Tibial artery (tissue), 4 donors: ENCODE data around the gene HOXB1.

Experiments used
- DNase-seq, 2 donors: peaks; one replicate each; pipeline ENCODE4 v3.0.0-alpha.2; 2019
- H3K27ac ChIP-seq, 2 donors: fragments of 200-600 bp; sonication (generic) in 1 of 2; 1 replicate in 1 of 2; 2 replicates in 1 of 2; pipeline ENCODE4 v1.5.1; 2018 to 2019; ENCODE audit warnings: mild to moderate bottlenecking in 1 of 2
- H3K27me3 ChIP-seq, 2 donors: fragments of 200-600 bp; sonication (generic) in 1 of 2; one replicate each; pipeline versions ENCODE4 v1.5.1 to v1.6.0; 2016 to 2019
- H3K36me3 ChIP-seq, 3 donors: fragments of 200-600 bp; sonication (generic) in 2 of 3; one replicate each; pipeline ENCODE4 v1.5.1; 2016 to 2019; ENCODE audit warnings: mild to moderate bottlenecking in 2 of 3
- H3K4me1 ChIP-seq, 4 donors: fragments of 200-600 bp; sonication (generic) in 2 of 4; 1 replicate in 3 of 4; 2 replicates in 1 of 4; pipeline ENCODE4 v1.5.1; 2016 to 2019
- H3K4me3 ChIP-seq, 2 donors: fragments of 200-600 bp; sonication (generic) in 1 of 2; 1 replicate in 1 of 2; 2 replicates in 1 of 2; pipeline ENCODE4 v1.5.1; 2018 to 2019; ENCODE audit warnings: mild to moderate bottlenecking in 2 of 2
- H3K9me3 ChIP-seq, 3 donors: fragments of 200-600 bp; sonication (generic) in 1 of 3; one replicate each; pipeline ENCODE4 v1.5.1; 2016 to 2019
- CTCF ChIP-seq, 2 experiments: fragments of 200-600 bp in 1 of 2; fragments of 450-650 bp in 1 of 2; IDR thresholded peaks; one replicate each; pipeline ENCODE4 v1.5.1; 2017 to 2019; ENCODE audit warnings: antibody characterized with exemption in 2 of 2, mild to moderate bottlenecking in 1 of 2, moderate library complexity in 1 of 2
- intact Hi-C: fragments of 100-400 bp; cut with DNase I; formaldehyde crosslinking; loops from one replicate; pipeline ENCODE4 v1.15.0; 2023; ENCODE audit warnings: low total_unique reads

HOXB1 gene

DNA sequence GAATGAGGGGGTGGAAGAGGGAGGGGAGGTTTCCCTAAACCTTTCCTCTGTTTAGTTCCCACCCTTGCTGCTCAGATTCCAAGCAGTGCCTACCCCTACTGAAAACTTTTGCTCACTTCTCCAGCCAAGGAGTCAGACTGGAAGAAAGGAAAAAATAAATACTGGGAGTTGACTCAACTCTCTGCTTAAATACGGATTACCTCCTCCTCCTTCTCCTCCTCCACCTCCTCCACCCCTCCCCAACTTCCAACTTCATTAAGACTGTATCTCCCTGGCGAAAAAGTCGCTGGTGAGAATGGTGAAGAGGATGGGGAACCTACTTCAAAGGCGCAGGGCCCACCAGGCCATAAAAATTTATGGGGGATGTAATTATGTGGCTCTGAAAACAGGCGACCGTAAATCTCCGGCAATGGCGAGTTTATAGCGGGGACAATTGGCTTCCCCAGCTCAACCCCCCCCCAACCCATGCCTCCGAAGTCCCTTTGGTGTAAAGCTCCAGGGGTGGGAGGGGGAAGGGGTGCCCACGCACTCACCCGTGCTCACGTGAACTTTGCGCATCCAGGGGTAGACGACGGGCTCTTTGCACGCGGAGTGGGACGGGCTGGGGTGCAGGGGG is 46.6 kb upstream of the HOXB1 start:
- Histone ChIP-seq H3K4me3 (peak overlapping the region; percentile 51 to 60), H3K27me3 (peaks cover 8 to 48% of the 10 kb centered on the region in 2 donors), H3K9me3 (no peaks in the 10 kb centered on the region), H3K27ac (peak overlapping the region; percentile 24 to 75), H3K36me3 (no peaks in the 10 kb centered on the region), H3K4me1 (peaks cover 0 to 34% (median 20%) of the 10 kb centered on the region in 4 donors)
- no peak for TF ChIP-seq CTCF (IDR thresholded peaks at IDR 0.05)
- no peak for DNase-seq
- intact Hi-C loops: no loop called here

DNA sequence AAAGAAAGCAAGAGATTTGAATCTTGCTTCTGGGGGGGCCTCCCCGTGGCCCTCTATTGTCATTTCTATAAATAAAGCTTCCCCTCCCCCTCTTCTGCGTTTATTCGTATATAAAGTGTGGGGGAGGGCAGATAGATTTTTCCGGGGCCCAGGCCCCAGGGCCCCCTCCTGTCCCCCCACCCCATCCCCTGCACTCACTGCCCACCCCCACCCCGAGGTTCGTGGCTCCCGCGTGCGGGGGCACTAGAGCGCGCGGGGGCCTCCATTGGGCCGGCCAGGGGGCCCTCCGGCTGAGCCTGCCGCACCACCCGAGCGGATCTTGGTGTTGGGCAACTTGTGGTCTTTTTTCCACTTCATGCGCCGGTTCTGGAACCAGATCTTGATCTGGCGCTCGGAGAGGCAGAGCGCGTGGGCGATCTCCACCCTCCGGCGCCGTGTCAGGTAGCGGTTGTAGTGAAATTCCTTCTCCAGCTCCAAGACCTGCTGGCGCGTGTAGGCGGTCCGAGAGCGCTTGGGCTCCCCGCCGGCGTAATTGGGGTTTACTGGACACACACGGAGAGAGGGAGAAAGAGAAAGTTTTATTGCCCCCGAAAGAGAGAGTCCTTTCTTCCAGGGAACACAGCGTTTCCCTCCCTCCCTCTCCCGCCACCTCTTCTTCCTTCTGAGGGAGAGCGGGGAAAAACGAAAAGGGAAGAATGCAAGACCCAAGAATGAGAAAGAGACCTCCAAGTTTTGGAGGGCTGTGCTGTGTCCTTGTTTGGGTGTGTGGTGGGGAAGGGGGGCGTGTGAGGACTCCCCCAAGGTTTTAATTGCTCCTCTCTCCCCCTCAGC is 45.9 kb upstream of the HOXB1 start:
- Histone ChIP-seq H3K36me3 (no peaks in the 10 kb centered on the region), H3K4me1 (peaks cover 0 to 29% (median 17%) of the 10 kb centered on the region in 4 donors), H3K4me3 (peak overlapping the region; percentile 51 to 60), H3K27me3 (peaks cover 8 to 41% of the 10 kb centered on the region in 2 donors), H3K9me3 (no peaks in the 10 kb centered on the region), H3K27ac (peak overlapping the region; percentile 24 to 75)
- TF ChIP-seq CTCF (IDR thresholded peaks at IDR 0.05): no peak
- intact Hi-C loops: no loop called here
- DNase-seq: no peak

- Histone ChIP-seq H3K27me3 (peaks cover 8 to 34% of the 10 kb centered on the region in 2 donors), H3K36me3 (no peaks in the 10 kb centered on the region), H3K4me1 (peaks cover 0 to 32% (median 16%) of the 10 kb centered on the region in 4 donors), H3K4me3 (peak overlapping the region; percentile 51 to 60), H3K27ac (peak overlapping the region in 1 of 2 donors; percentile 75), H3K9me3 (no peaks in the 10 kb centered on the region)
- no peak for TF ChIP-seq CTCF (IDR thresholded peaks at IDR 0.05)
- no peak for DNase-seq
- intact Hi-C loops: no loop called here
These were observed 45.1 kb upstream of the HOXB1 start for GRCh38 chr17:48575673-48576478.

GRCh38 chr17:48575066-48575582 is 44.3 kb upstream of the HOXB1 start:
- intact Hi-C loops: no loop called here
- no peak for TF ChIP-seq CTCF (IDR thresholded peaks at IDR 0.05)
- Histone ChIP-seq H3K4me3 (no peak overlapping the region), H3K4me1 (peaks cover 0 to 39% (median 18%) of the 10 kb centered on the region in 4 donors), H3K27ac (peak overlapping the region in 1 of 2 donors; percentile 75), H3K36me3 (no peaks in the 10 kb centered on the region), H3K27me3 (peaks cover 8 to 27% of the 10 kb centered on the region in 2 donors), H3K9me3 (no peaks in the 10 kb centered on the region)
- no peak for DNase-seq

- H3K4me3 ChIP-seq: no peak overlapping the region
- no peaks in the 10 kb centered on the region for H3K36me3 ChIP-seq
- H3K27me3 ChIP-seq: peaks cover 8 to 23% of the 10 kb centered on the region in 2 donors
- DNase-seq: no peak
- no peaks in the 10 kb centered on the region for H3K9me3 ChIP-seq
- H3K4me1 ChIP-seq: peaks cover 0 to 43% (median 20%) of the 10 kb centered on the region in 4 donors
- intact Hi-C loops: no loop called here
- TF ChIP-seq CTCF (IDR thresholded peaks at IDR 0.05): no peak
- H3K27ac ChIP-seq: peak overlapping the region in 1 of 2 donors; percentile 75
These were observed 43.8 kb upstream of the HOXB1 start for GRCh38 chr17:48574505-48575065.
